Stimulated activated CD4-positive, alpha-beta T cell treated with anti-CD3 and anti-CD28 coated beads, Interleukin-2, amount 100 ng/mL, for 4 hours (primary cell): ENCODE results near the gene LINGO3.

ENCODE experiments used
- DNase-seq: peaks from one replicate; pipeline ENCODE4 v3.0.0-alpha.2; 2020; ENCODE audit warnings: low read depth

The LINGO3 gene

GRCh38 chr19:2261438-2262172, 46.3 kb downstream of the LINGO3 start:
- DNase-seq, result no peak

- DNase-seq, result no peak
Measured at GRCh38 chr19:2260341-2260805, 47.6 kb downstream of the LINGO3 start.

- no peak for DNase-seq
Measured at GRCh38 chr19:2259336-2259735, 48.6 kb downstream of the LINGO3 start.
